GM12878 (cell line): ENCODE measurements around the gene CSF2. TPM values are rescaled to one million over a fixed set of nuclear protein-coding genes. Genes with fewer than 3 reads are reported as not detected.

Experiments used
- ATAC-seq: fragments of 200-7000 bp; cut with Tn5 transposase; 3 replicates; pipeline ENCODE4 v1.9.1; 2020; ENCODE audit warnings: mild to moderate bottlenecking, moderate library complexity
- BruUV-seq: library from RNA; stranded (reverse); fragments of 400-500 nt; replicated peaks from 2 replicates; lab custom pipeline; 2021; lab: Mats Ljungman, UMichigan
- CTCF ChIA-PET: fragments of 300-600 bp; sonication (Branson Sonifier 250); formaldehyde crosslinking; extraction: SDS; loops from one replicate; lab custom pipeline; 2021; ENCODE audit warnings: inconsistent platforms; lab: Yijun Ruan, JAX
- POLR2A ChIA-PET: fragments of 350-600 bp; formaldehyde crosslinking; extraction: SDS; loops from one replicate; lab custom pipeline; 2021; ENCODE audit warnings: inconsistent platforms; lab: Charles Lee
- RAD21 ChIA-PET: fragments of 300-600 bp; sonication (Branson Sonifier 250); formaldehyde crosslinking; loops from one replicate; lab custom pipeline; 2023; ENCODE audit warnings: antibody characterized with exemption; ENCODE audit not compliant: unreplicated experiment; lab: Charles Lee
- SMC1A ChIA-PET: fragments of 300-600 bp; sonication (Branson Sonifier 250); formaldehyde crosslinking; loops from one replicate; lab custom pipeline; 2023; ENCODE audit not compliant: unreplicated experiment, uncharacterized antibody; lab: Charles Lee
- DNase-seq: peaks from one replicate; pipeline ENCODE4 v3.0.0-alpha.2; 2011; ENCODE audit warnings: low read depth, low spot score
- FAIRE-seq: peaks from 3 replicates; lab custom pipeline; 2011; peaks lifted over from hg19 to GRCh38; lab: Jason Lieb, UNC
- H2AFZ ChIP-seq: 2 replicates; pipeline ENCODE4 v1.6.0; 2011; ENCODE audit warnings: low read depth, low read length, control low read depth; ENCODE audit not compliant: control insufficient read depth
- H3K27ac ChIP-seq: 2 replicates; pipeline ENCODE4 v1.5.1; 2011; ENCODE audit warnings: control low read depth; ENCODE audit not compliant: control insufficient read depth, insufficient read depth
- H3K27me3 ChIP-seq, 2 experiments: replicated peaks in 1 of 2; 2 replicates each; pipeline versions ENCODE4 v1.6.0 to v1.6.1; 2011; ENCODE audit warnings: low read length in 1 of 2; ENCODE audit not compliant: control insufficient read depth in 2 of 2, insufficient read depth in 2 of 2
- H3K36me3 ChIP-seq, 2 experiments: 2 replicates each; pipeline ENCODE4 v1.5.1; 2011; ENCODE audit warnings: low read length in 1 of 2; ENCODE audit not compliant: control insufficient read depth in 2 of 2, insufficient read depth in 2 of 2
- H3K4me1 ChIP-seq: 2 replicates; pipeline ENCODE4 v1.6.1; 2011; ENCODE audit warnings: mild to moderate bottlenecking, low read length, moderate library complexity, mixed read lengths; ENCODE audit not compliant: control insufficient read depth, insufficient read depth
- H3K4me2 ChIP-seq: 2 replicates; pipeline ENCODE4 v1.6.0; 2011; ENCODE audit warnings: control low read depth; ENCODE audit not compliant: control insufficient read depth, insufficient read depth
- H3K4me3 ChIP-seq: fragments of 200-600 bp; sonication (generic); 2 replicates; pipeline ENCODE4 v1.5.1; 2016
- H3K79me2 ChIP-seq: 2 replicates; pipeline ENCODE4 v1.6.0; 2011; ENCODE audit warnings: low read length; ENCODE audit not compliant: control insufficient read depth, insufficient read depth
- H3K9ac ChIP-seq: 2 replicates; pipeline ENCODE4 v1.8.0; 2011; ENCODE audit warnings: low read length, control low read depth, mixed read lengths; ENCODE audit not compliant: control insufficient read depth, insufficient read depth
- H3K9me3 ChIP-seq: replicated peaks from 3 replicates; pipeline ENCODE4 v1.5.1; 2011; ENCODE audit warnings: mild to moderate bottlenecking, low read length; ENCODE audit not compliant: control insufficient read depth, insufficient read depth
- H4K20me1 ChIP-seq: 2 replicates; pipeline ENCODE4 v1.6.0; 2011; ENCODE audit not compliant: control insufficient read depth, insufficient read depth
- BMI1 ChIP-seq: fragments of 450-650 bp; IDR thresholded peaks from 2 replicates; pipeline ENCODE4 v1.6.1; 2016; ENCODE audit warnings: mild to moderate bottlenecking, moderate library complexity, borderline replicate concordance
- ETV6 ChIP-seq, 2 experiments: fragments of 450-650 bp in 1 of 2; IDR thresholded peaks in 1 of 2; conservative IDR thresholded peaks in 1 of 2; 2 replicates each; pipeline ENCODE4 v1.6.1; 2014; ENCODE audit warnings: antibody characterized with exemption in 1 of 2, borderline replicate concordance in 1 of 2, low read depth in 1 of 2, mild to moderate bottlenecking in 1 of 2, moderate library complexity in 1 of 2
- FOXK2 ChIP-seq: fragments of 450-650 bp; IDR thresholded peaks from 2 replicates; pipeline ENCODE4 v1.6.1; 2017; ENCODE audit warnings: mild to moderate bottlenecking, moderate library complexity
- IRF3 ChIP-seq: fragments of 450-650 bp; IDR thresholded peaks from 2 replicates; pipeline ENCODE4 v1.6.1; 2014; ENCODE audit warnings: mild to moderate bottlenecking
- MTA3 ChIP-seq: IDR thresholded peaks from 2 replicates; pipeline ENCODE4 v1.6.1; 2012; ENCODE audit warnings: low read length, inconsistent platforms, borderline replicate concordance
- NFIC ChIP-seq: IDR thresholded peaks from 2 replicates; pipeline ENCODE4 v1.6.1; 2012; ENCODE audit warnings: low read depth, mild to moderate bottlenecking, inconsistent platforms, low read length, moderate library complexity
- RAD21 ChIP-seq: IDR thresholded peaks from 2 replicates; pipeline ENCODE4 v1.6.1; 2011; ENCODE audit warnings: mild to moderate bottlenecking, low read depth, low read length, moderate library complexity; ENCODE audit not compliant: insufficient read depth
- RELA ChIP-seq: fragments of 450-650 bp; IDR thresholded peaks from 2 replicates; pipeline ENCODE4 v1.8.0; 2014; ENCODE audit warnings: borderline replicate concordance; ENCODE audit not compliant: partially characterized antibody
- SMARCA5 ChIP-seq: fragments of 450-650 bp; IDR thresholded peaks from 2 replicates; pipeline ENCODE4 v1.6.1; 2017; ENCODE audit warnings: mild to moderate bottlenecking
- SRF ChIP-seq, 2 experiments: IDR thresholded peaks; 2 replicates each; pipeline ENCODE4 v1.6.1; 2011; ENCODE audit warnings: low read depth in 2 of 2, low read length in 2 of 2, mild to moderate bottlenecking in 1 of 2, moderate library complexity in 1 of 2
- YBX1 ChIP-seq: fragments of 450-650 bp; IDR thresholded peaks from 2 replicates; pipeline ENCODE4 v1.6.1; 2016; ENCODE audit warnings: antibody characterized with exemption
- ZNF24 ChIP-seq: fragments of 450-650 bp; IDR thresholded peaks from 2 replicates; pipeline ENCODE4 v1.6.1; 2017; ENCODE audit warnings: antibody characterized with exemption, mild to moderate bottlenecking
- ZNF274 ChIP-seq: IDR thresholded peaks from one replicate; pipeline ENCODE4 v1.8.0; 2011; ENCODE audit not compliant: insufficient read length, insufficient read depth
- ZNF622 ChIP-seq: fragments of 450-650 bp; IDR thresholded peaks from 2 replicates; pipeline ENCODE4 v1.6.1; 2017; ENCODE audit warnings: mild to moderate bottlenecking, inconsistent platforms
- ZSCAN29 ChIP-seq: fragments of 450-650 bp; IDR thresholded peaks from 2 replicates; pipeline ENCODE4 v1.6.1; 2017; ENCODE audit warnings: mild to moderate bottlenecking, moderate library complexity
- WGBS: methylation state at CpG from one replicate; pipeline ENCODE4 v1.1.6; 2016; ENCODE audit warnings: low lambda C conversion rate; ENCODE audit not compliant: insufficient replicate concordance, insufficient coverage; ENCODE audit errors: missing lambda C conversion rate; 5-methylcytosine and 5-hydroxymethylcytosine counted together
- in situ Hi-C: fragments of 300-500 bp; cut with MboI; formaldehyde crosslinking; loops from 9 replicates; pipeline ENCODE4 v1.14.3; 2018; ENCODE audit warnings: mixed read lengths
- intact Hi-C: fragments of 100-400 bp; cut with micrococcal nuclease; formaldehyde crosslinking; loops from one replicate; pipeline ENCODE4 v1.14.2; 2022; ENCODE audit not compliant: unreplicated experiment
- polyA plus RNA-seq, 11 experiments: library from polyadenylated mRNA; depleted of rRNA in 4 of 11; unstranded in 6 of 11; stranded (reverse) in 5 of 11; fragments of >200 nt; fragmentation: Nextera tagmentation in 4 of 11; fragmentation: Illumina TruSeq in 1 of 11; extraction: Ambion mirVana in 4 of 11; extraction: Trizol in 1 of 11; gene quantifications; 1 replicate in 1 of 11; 2 replicates in 10 of 11; pipeline versions ENCODE4 v1.2.1 to v1.2.3, GENCODE V29; 2011 to 2016; ENCODE audit warnings: inconsistent platforms in 2 of 11, missing spikeins in 2 of 11, low read depth in 1 of 11
- total RNA-seq, 4 experiments: library from RNA; depleted of rRNA in 3 of 4; stranded (reverse); fragments of >200 nt in 3 of 4; fragmentation: Illumina TruSeq in 1 of 4; extraction: Trizol in 1 of 4; gene quantifications; 2 replicates each; pipeline versions ENCODE4 v1.2.1 to v1.2.3, GENCODE V29; 2013 to 2021
- TF ChIP-seq, protein P1 (sequence below): IDR thresholded peaks from 2 replicates; pipeline ENCODE4 v1.6.1; 2012; ENCODE audit warnings: low read depth, low read length, improper control_type of control experiment
- TF ChIP-seq, protein P2 (sequence below): fragments of 450-650 bp; formaldehyde crosslinking; IDR thresholded peaks from 2 replicates; pipeline ENCODE4 v1.5.0; 2022; ENCODE audit warnings: mild to moderate bottlenecking, missing genetic modification characterization

CSF2 gene
- total and polyA plus RNA-seq, 10 of the 15 experiments (the other 5 are each of a cell fraction or from before 2014, with no cell fraction given), result 0.15 to 2.0 (median 0.69) TPM; not detected in 2

GRCh38 chr5:132072070-132072469, 1.5 kb upstream of the CSF2 start:
- Histone ChIP-seq H2AFZ (no peak overlapping the region), H3K36me3 (no peaks in the 10 kb centered on the region), H3K27ac (no peak overlapping the region), H3K9ac (no peak overlapping the region), H3K4me1 (no peaks in the 10 kb centered on the region), H3K4me2 (no peak overlapping the region), H3K79me2 (no peaks in the 10 kb centered on the region), H4K20me1 (no peaks in the 10 kb centered on the region), H3K27me3 (no peaks in the 10 kb centered on the region), H3K4me3 (no peak overlapping the region), H3K9me3 (no peaks in the 10 kb centered on the region)
- ATAC-seq (no peak), DNase-seq (no peak), FAIRE-seq (no peak)
- intact Hi-C loops (no loop called here), in situ Hi-C loops (loop anchor here (10.0 kb wide), 1 partner anchor 433 kb away; no protein-coding TSS in a partner anchor)
- POLR2A ChIA-PET, result no interaction called here
- no TSS peak for BruUV-seq
- CTCF ChIA-PET, result interaction anchor here (0.6 to 1.9 kb wide), 2 partner anchors 9 to 45 kb away, joined by 3 to 7 read pairs; no protein-coding TSS in a partner anchor
- RAD21 ChIA-PET, result interaction anchor here (1.2 kb wide), 1 partner anchor 9 kb away, joined by 3 read pairs; no protein-coding TSS in a partner anchor
- SMC1A ChIA-PET, result interaction anchor here (1.4 kb wide), 1 partner anchor 24 kb away, joined by 4 read pairs; no protein-coding TSS in a partner anchor
- WGBS, result 31% methylated on average over 4 of the region's 4 CpGs
- TF ChIP-seq RAD21 (no peak), RELA (no peak), ZNF274 (no peak), ZNF24 (no peak), ZNF622 (no peak), ETV6 (conservative IDR thresholded peaks at IDR 0.05 in 1 of 2, IDR thresholded peaks at IDR 0.05 in 1 of 2; ENCODE audit: borderline replicate concordance in 1 of 2, low read depth in 1 of 2) (no peak), SRF (IDR thresholded peaks at IDR 0.05; ENCODE audit: low read depth in 2 of 2, low read length in 2 of 2) (no peak), BMI1 (no peak), ZSCAN29 (no peak), NFIC (no peak), MTA3 (no peak), SMARCA5 (no peak), YBX1 (no peak), FOXK2 (no peak), IRF3 (no peak)
- TF ChIP-seq, protein P1, sequence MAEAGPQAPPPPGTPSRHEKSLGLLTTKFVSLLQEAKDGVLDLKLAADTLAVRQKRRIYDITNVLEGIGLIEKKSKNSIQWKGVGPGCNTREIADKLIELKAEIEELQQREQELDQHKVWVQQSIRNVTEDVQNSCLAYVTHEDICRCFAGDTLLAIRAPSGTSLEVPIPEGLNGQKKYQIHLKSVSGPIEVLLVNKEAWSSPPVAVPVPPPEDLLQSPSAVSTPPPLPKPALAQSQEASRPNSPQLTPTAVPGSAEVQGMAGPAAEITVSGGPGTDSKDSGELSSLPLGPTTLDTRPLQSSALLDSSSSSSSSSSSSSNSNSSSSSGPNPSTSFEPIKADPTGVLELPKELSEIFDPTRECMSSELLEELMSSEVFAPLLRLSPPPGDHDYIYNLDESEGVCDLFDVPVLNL, result no peak
- TF ChIP-seq, protein P2, sequence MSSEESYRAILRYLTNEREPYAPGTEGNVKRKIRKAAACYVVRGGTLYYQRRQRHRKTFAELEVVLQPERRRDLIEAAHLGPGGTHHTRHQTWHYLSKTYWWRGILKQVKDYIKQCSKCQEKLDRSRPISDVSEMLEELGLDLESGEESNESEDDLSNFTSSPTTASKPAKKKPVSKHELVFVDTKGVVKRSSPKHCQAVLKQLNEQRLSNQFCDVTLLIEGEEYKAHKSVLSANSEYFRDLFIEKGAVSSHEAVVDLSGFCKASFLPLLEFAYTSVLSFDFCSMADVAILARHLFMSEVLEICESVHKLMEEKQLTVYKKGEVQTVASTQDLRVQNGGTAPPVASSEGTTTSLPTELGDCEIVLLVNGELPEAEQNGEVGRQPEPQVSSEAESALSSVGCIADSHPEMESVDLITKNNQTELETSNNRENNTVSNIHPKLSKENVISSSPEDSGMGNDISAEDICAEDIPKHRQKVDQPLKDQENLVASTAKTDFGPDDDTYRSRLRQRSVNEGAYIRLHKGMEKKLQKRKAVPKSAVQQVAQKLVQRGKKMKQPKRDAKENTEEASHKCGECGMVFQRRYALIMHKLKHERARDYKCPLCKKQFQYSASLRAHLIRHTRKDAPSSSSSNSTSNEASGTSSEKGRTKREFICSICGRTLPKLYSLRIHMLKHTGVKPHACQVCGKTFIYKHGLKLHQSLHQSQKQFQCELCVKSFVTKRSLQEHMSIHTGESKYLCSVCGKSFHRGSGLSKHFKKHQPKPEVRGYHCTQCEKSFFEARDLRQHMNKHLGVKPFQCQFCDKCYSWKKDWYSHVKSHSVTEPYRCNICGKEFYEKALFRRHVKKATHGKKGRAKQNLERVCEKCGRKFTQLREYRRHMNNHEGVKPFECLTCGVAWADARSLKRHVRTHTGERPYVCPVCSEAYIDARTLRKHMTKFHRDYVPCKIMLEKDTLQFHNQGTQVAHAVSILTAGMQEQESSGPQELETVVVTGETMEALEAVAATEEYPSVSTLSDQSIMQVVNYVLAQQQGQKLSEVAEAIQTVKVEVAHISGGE (CRISPR knock-in tag), result no peak
